RPMI8226 (cell line): ENCODE measurements around the gene ATXN1.
"Not testable (repeated sequence)": the region's sequence is repeated elsewhere in the genome, so short reads cannot be mapped to it uniquely, and the experiment has no call there.

Source experiments
- DNase-seq: peaks from one replicate; pipeline ENCODE4 v3.0.0-alpha.2; 2015

ATXN1 gene

DNA sequence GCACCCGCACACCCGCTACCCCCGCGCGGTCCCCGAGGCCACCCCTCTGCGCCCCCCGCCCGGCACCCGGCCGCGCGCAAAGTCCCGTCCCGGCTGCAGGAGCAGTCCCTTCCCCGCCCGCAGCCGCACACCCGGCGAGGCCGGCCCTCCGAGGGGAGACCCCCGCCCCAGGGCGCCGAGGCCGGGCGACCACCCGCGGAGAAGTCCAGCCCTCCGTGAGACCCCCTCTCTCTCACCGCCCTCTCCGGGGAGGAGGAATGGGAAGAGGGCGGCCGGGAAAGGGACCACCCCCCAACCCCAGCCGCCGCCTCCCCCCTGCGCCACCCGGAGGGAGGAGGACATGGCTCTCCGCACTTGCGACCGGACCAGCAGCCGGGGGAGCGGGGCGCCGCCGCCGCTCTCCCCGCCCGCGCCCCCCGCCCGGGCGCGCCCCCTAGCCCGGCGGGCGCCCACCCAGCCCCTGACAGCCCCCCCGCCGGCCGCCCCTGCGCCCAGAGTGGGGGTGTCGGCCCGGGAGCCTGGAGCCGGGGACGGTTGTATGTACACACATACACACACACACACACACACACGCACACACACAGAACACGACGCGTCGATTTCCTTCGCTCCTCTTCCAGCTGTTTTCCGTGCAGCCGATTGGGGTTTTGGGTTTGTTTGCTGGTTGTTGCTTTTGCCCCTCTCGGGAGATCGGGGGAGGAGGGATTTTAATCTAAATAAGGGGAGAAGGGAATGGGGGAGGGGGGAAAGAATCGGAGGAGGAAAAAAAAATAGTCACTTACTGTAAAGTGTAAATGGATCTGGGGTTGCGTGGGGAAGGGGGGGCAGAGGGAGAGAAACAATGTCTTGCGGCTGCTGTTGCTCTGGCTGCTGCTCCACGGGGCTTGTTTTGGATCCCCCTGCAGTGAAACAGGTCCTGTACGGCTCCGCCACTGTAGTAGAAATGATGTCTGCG lies at the start of gene ATXN1:
Gene ATXN1, minus strand, starts transcription at position 945 of the 955 bp plus-strand sequence.
- peak; percentile 59 for DNase-seq

DNA sequence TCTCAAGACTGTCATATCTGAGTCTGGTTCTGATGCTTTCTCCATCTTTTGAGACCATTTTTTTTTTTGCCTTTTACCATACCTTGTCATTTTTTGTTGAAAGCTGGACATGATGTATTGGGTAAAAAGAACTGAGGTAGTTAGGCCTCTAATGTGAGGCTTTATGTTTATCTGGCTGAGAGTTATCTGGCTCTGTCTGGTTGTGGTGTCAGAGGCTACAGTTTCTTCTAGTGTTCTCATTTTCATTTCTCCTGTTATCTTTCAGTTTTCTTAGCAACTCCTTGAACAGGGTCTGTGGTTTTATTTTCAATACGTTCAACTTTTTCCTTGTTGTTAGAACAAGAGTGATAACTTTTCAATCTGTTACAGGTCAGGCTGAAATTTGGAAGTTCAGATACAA lies 49.2 kb upstream of the ATXN1 start:
- no peak for DNase-seq

DNA sequence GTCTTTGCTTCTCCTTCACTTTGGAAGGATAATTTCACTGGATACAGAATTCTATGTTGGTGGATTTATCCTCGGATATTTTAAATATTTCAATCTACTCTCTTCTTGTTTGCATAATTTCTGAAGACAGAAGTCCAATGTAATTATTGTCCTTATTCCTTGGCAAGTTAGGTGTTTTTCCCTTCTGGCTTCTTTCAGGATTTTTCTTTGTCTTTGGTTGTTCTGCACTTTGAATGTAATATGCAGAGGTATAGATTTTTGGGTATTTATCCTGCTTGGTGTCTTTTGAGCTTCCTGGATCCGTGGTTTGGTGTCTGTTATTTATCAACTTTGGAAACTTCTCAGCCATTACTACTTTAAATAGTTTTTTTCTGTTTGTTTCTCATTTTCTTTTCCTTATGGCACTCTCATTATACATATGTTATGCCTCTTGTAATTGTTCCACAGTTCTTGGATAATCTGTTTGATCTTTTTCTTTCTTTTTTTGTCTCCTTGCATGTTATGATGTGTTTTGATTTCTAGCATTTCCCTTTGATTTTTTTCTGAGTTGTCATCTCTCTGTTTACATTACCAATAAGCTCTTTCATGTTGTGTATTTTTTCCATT lies 48.6 kb upstream of the ATXN1 start:
- no peak for DNase-seq

DNA sequence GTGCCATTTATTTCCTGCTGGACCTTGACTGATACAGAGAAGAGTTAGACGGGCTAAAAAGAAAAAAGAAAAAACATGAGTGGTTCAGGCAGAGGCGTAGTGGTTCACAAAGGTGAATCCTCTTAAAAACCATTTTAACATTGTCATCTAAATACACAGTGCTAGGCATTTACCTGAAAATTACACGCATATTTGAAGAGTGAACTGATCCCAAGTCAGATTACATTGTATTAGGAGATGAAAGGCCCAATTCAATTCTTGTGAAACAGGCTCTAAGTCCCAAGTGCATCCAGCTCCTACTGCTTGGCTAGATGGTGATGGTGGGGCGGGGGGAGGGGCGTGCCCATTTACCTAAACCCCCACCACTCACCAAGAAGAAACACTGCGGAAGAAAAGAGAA lies 46.7 kb upstream of the ATXN1 start:
- DNase-seq, result no peak

DNA sequence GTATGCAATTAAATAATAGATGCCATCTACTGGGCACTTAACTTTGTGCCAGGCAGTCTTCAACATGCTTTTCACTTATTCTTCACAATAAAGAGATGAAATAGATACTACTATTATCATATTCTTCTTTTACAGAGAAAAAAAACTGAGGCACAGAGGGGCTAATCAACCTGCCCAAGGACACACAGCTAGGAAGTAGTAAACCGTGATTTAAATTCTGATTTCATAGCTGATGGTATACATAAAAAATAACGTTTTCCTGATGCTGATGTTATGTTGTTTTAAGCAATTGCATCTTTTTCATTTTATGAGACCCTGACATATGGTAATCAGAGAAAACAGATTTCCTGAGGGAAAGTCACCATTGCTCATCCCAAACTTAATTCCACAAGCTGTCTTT lies 45.1 kb upstream of the ATXN1 start:
- DNase-seq, result no peak

DNA sequence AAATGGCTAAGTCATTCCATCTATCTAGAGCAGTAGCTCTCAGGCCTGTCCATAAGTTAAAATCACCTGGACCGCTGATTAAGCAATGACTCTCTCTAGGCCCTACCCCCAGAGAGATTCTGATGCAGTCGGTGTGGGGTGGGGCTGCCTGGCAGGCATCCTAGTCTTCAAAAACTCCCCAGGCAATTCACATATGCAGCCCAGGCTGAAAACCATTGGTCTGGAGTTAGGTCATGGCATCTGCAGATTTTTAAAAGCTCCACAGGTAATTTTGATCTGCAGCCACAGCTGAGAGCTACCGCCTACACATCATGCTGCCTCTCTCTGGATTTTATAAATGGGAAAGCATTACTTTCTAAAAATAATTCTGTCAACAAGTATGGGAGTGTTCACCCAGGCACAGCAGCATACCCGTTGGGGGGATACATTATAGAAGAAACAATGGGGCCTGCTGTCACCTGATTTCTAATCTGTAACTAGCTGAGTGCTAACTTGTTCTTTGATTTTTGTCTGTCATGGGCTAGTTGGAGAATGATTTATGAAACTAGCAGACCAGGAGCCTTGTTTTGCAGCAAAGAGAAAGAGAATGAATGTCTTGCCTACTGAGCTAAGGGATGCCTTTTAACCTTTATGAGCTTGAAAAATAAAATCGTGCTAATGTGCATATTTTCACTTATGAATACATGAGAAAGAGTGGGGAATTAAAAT lies 44.1 kb upstream of the ATXN1 start:
- DNase-seq, result peak; percentile 16

DNA sequence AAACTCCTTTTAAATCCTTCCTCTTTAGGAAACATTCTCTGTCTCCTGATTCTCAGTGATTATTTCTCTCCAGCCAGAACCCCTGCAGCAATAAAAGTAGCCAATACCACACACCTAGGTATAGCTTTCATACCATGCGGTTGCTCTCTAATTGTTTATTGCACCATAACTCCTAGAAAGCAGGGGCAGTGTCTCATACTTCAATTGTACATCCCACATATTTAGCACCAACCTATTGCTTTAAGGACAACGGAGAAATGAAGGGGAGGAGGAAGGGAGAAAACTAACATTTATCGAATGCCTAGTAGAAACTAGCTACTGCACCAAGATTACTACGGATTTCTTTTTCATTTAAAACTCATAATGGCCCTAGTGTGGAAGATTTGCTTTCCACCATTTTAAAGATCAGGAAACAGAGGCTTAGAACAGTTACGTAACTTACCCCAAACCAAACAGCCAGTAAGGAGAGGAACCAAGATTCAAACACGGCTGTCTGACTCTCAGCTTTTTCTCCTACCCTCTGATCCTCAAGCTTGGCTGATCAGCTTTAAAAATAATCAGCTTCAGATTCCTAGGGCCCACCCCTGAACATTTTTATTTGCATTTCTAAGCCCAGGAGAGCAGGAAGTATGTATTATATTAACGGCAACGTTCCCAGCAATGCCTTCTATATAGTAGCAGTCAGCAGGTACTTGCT lies 43.4 kb upstream of the ATXN1 start:
- DNase-seq, result no peak

DNA sequence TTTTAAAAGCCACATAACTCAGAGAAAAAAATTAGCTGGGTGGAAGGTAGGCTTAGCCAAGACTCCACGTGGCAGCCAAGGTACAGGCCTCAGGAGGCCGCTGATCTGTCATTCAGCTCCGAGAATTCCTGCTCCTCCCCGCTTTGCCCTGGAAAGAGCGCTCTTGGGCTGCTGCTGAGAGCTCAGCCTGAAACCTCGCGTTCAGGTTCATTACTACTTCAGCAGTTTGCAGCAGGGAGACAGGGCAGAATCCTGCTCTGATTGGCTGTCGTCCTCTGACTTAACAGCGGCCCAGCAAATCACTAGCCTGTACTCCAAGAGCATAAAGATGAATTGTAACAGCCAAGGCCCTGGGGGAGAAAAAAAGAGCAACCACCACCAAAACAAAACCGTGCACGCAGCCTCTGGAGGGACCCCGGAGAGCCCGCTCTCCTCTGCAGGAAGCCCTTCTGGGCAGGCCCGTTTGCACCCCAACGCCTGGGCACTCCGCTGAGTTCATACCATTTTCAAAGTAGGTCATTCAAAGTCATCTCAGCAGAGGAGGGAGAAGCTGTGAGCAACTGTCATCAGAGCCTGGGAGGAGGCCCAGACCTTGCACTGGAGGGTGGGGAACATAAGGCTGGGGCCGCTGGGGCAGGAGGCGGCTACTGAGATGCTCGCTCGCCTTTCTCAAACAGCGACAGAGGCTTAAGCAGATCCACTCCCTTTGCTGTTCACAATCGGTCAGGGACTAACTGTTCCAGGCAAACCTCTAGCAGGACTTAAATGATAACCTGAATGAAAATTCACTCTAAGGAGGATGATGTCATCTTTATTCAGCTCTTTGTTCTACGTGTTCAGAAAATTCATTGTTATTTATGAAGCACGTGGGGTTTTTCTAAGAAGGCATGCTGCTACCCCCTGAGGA lies 42.3 kb upstream of the ATXN1 start:
- no peak for DNase-seq

DNA sequence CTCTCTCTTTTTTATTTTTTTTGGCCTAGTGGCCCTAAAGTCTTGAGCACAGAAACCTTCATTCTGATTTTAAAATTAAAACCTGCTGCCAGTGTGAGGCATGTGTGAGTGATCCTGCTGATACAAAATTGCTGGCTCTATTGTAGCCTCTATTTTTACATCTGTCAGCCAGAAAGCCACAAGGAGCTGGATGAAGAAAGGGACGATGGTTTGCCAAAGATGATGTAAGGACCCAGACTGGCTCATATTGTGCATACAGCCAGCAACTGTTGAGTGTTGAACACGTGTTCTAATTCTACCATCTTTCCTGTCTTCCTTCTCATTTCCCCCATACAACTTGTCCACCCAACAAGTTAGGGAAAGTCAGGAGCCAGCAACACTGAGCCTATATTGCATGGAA lies 40.8 kb upstream of the ATXN1 start:
- no peak for DNase-seq

DNA sequence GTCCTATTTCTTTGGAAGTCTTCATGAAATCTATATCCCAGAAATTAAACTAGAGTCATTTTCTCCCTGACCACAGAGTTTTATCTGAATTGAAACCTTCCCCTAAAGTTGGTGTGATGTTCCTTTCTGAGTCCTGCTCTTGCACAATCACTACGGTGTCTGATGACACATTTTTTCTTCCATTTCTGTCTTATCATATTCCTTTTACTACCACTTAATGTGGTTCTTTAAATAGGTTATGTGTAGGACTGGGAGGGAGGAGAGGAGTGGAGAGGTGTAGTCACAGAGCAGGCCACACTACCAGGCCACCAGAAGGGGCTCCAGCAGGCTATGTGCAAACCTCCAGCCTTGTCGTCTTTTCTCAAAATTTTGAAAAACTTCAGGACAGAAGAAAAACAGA lies 39.7 kb upstream of the ATXN1 start:
- DNase-seq, result no peak

DNA sequence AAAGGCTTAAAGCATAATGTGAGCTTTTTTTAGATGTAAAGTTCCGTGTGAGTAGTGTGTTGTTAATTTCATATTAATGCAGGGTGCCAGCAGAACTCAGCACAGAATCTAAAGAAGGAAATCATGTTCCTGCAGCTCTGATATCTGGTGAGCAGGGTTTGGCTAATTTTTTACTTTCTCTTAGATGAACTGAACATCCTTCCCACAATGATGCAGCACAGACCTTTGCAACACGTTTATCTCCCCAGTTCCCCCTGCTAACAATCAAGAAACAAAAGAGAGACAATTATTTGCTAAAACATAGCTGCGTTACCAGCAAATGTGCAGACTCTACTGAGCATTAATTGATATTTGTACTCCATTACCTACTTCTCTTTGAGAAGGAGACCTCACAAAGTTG lies 39.1 kb upstream of the ATXN1 start:
- DNase-seq, result no peak

DNA sequence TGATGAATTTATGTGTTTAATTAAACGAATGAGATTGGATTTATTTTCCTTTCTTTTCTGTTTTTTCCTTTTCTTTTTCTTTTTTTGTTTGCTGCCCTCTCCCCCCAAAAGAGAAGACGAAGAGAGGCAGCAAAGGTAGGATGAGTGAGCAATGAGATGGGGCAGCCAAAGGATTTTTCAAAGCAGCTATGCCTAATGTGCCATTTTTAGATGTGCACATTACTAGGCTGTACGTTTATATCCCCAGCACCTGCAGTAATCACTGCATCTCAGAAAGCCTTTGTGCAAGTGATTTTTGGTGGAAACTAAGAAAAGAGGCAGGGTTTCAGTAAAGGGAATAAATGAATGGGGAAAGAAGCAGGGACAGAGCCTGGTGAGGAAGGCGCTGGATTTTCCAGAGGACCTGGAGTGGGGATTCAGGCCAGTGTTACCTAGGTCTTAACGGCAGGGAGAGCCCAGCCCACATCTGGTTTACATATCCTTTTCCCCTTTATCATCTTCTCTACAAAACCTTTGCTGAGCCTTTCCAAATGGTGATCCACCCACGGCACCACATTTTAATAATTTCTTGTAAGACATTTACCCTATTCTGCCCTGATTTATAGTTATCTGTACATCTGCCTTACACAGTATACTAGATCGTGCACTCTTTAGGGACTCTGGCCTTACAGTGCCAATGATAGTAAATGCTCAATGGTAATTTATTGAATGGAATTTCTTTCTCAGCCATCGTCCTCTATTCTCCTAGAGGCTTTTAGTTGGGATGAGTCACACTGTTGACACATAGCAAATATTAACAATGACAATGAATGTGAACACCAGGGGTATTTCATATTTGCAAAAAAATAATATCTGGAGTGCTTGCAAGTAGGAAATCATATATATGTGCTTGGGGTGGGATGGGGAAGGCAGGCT lies 38.3 kb upstream of the ATXN1 start:
- no peak for DNase-seq

DNA sequence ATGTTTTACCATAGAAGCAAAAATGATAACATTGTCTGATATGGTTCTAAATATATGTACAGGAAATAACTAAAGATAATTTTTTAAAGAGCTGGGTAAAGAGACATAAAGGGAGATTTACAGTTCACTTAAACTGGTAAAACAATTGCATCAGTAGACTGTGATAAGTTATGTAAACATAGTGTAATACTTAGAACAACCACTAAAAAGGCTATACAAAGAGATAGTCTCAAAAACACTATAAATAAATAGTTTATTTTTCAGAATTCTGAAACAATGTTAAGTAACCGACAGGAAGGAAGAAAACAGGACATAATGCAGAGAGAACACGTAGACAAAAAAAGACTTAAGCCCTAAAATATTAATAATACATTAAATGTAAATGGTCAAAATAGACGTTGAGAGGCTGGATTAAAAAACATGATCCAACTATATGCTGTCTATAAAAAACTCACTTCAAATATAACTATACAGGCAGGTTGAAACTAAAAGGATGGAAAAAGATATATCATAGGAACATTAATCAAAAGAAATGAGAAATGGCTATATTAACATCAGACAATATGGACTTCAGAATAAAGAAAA lies 32.7 kb upstream of the ATXN1 start:
- no peak for DNase-seq

DNA sequence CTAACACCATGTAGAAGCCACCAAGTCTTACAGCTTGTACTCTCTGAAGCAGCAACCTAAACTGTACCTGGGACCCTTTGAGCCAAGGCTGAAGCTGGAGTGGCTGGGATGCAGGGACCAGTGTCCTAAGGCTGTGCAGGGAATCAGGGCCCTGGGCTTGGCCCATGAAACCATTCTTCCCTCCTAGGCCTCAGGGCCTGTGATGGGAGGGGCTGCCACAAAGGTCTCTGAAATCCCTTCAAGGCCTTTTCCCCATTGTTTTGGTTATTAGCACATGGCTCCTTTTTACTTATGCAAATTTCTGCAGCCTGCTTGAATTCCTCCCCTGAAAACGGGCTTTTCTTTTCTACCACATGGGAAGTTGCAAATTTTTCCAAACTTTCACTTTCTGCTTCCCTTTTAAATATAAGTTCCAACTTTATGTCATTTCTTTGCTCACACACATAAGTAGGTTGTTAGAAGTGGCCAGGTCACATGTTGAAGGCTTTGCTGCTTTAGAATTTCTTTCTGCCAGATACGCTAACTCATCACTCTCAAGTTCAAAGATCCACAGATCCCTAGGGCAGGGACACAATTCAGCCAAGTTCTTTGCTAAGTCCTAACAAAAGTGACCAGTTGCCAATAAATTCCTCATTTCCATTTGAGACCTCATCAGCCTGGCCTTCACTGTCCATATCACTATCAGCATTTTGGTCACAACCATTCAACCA lies 28.2 kb upstream of the ATXN1 start:
- DNase-seq, result no peak

DNA sequence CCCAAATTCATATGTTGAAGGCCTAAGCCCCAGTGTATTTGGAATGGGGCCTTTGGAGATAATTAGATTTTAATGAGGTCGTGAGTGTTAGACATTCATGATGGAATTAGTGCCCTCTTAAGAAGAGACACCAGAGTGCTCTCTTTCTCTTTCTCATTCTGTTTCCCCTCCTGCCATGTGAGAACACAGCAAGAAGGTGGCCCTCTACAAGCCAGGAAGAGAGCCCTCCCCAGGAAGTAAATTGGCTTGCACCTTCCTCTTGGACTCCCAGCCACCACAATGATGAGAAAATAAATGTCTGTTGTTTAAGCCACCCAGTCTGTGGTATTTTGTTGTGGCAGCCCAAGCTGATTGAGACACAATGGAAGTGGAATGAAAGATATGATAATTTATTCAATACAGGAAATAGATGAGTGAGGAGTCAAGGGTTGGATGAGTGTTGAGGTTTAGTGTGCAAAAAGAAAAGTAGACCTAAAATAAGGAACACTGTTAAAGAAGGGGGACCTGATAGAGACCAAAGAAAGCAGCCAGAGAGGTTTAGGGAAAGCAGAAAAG lies 25.9 kb upstream of the ATXN1 start:
- no peak for DNase-seq

DNA sequence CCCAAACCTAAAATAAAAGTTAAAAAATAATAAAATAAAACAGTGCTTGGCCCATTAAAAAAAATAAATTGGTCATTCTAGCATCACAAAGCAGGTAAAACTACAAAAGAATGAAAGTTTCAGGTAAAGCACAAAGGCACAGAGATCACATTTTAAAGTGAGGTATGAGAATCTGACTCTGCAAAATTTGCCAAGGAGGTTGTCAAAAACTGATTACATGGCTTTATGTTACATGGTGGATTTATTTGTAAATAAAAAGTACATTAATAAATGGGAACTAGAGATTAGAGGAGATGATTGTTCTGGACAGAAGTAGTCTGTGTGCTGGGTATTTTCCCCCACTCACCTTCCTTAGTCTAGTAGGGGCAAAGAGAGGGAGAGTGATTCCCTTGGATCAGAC lies 24.2 kb upstream of the ATXN1 start:
- DNase-seq, result no peak

DNA sequence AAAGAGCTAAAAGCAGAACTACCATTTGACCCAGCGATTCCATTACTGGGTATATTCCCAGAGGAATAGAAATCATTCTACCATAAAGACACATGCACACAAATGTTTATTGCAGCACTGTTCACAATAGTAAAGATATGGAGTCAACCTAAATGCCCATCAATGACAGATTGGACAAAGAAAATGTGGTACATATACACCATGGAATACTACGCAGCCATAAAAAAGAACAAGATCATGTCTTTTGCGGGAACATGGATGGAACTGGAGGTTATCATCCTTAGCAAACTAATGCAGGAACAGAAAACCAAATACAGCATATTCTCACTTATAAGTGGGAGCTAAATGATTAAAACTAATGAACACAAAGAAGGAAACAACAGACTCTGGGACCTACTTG lies 23.7 kb upstream of the ATXN1 start:
- not testable (repeated sequence) for DNase-seq

DNA sequence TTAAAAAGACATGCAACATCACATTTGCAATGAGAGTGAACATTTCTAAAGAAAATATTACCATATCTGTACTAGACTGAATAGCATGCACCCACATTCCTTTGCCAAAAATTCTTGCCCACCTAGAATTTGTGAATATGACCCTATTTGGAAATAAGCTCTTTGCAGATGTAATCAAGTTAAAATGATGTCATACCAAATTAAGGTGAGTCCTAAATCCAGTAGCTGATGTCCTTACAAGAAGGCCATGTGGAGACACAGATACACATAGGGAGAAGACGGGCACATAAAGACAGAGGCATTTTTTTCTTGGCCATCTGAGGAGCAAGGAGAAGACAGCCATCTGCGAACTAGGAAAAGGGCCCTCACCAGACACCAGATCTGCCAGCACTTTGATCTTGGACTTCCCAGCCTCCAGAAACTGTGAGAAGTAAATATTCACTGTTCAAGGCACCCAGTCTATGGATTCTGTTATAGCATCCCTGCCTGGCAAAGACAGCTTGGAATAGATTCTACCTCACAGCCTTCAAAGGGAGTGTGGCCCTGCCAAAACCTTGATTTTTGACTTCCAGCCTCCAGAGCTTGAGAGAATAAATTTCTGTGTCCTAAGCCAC lies 22.8 kb upstream of the ATXN1 start:
- DNase-seq, result no peak

DNA sequence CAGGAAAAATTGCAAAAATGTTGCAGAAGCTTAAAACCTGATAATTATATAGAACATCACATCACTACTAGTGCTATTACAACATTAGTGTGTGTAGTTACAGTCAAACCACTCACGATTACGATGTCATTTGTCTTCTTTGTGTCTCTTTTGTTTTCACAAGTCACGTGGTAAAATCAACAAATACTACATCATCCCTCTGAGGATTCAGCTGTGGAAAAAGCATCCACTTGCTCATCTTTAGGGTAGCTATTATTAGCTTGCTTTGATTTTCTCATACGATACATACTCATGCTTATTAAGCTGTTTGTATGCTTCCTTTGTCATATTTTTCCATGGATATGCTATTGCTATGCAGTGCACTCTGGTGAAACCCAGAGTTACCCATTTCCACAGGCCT lies 22.2 kb upstream of the ATXN1 start:
- DNase-seq, result no peak
